ENCODE measurements around the gene MXD3.
"Not testable (repeated sequence)": the region's sequence is repeated elsewhere in the genome, so short reads cannot be mapped to it uniquely, and the experiment has no call there.

Gene MXD3

GRCh38 chr5:177351392-177352329 is 40.0 kb upstream of the MXD3 start, which contains the start of gene LMAN2:
LMAN2 (minus strand) TSS chr5:177351668; CDS start chr5:177351647, 21 bp downstream.
- peaks cover 7% of the 10 kb centered on the region for H3K9me3 Mint-ChIP-seq
- no peaks in the 10 kb centered on the region for H3K27me3 Mint-ChIP-seq
- peak within 1 kb of the TSS; percentile 98 for H3K4me3 Mint-ChIP-seq
- ATAC-seq (peak; percentile 97), DNase-seq (peak; percentile 88)
- peak within 1 kb of the TSS; percentile 99 for H3K27ac Mint-ChIP-seq
- H3K36me3 Mint-ChIP-seq (ENCODE audit: low read depth): peaks cover 19% of the 10 kb centered on the region
- peaks cover 62% of the 10 kb centered on the region for H3K4me1 Mint-ChIP-seq

GRCh38 chr5:177350776-177351391 is 39.2 kb upstream of the MXD3 start:
- H3K36me3 Mint-ChIP-seq (ENCODE audit: low read depth): peaks cover 26% of the 10 kb centered on the region
- H3K4me1 Mint-ChIP-seq: peaks cover 58% of the 10 kb centered on the region

GRCh38 chr5:177349762-177350161 is 38.1 kb upstream of the MXD3 start:
- Mint-ChIP-seq H3K4me1 (peaks cover 51% of the 10 kb centered on the region), H3K9me3 (no peaks in the 10 kb centered on the region), H3K4me3 (peak overlapping the region; percentile 98), H3K27me3 (no peaks in the 10 kb centered on the region), H3K27ac (peak overlapping the region; percentile 79), H3K36me3 (ENCODE audit: low read depth) (peaks cover 24% of the 10 kb centered on the region)
- no peak for ATAC-seq
- no peak for DNase-seq

More at GRCh38 chr5:177350776-177351391, 39.2 kb upstream of the MXD3 start:
- peak overlapping the region; percentile 99 for H3K27ac Mint-ChIP-seq
- no peak for DNase-seq
- H3K4me3 Mint-ChIP-seq: peak overlapping the region; percentile 98
- peak; percentile 11 for ATAC-seq
- peaks cover 6% of the 10 kb centered on the region for H3K9me3 Mint-ChIP-seq
- no peaks in the 10 kb centered on the region for H3K27me3 Mint-ChIP-seq

- H3K36me3 Mint-ChIP-seq (ENCODE audit: low read depth): peaks cover 25% of the 10 kb centered on the region
- H3K27me3 Mint-ChIP-seq: no peaks in the 10 kb centered on the region
- H3K9me3 Mint-ChIP-seq: no peaks in the 10 kb centered on the region
- ATAC-seq: no peak
- peak overlapping the region; percentile 98 for H3K4me3 Mint-ChIP-seq
- DNase-seq: no peak
- H3K27ac Mint-ChIP-seq: peak overlapping the region; percentile 79
- H3K4me1 Mint-ChIP-seq: peaks cover 50% of the 10 kb centered on the region
These were observed 37.6 kb upstream of the MXD3 start for GRCh38 chr5:177349362-177349647.

- Mint-ChIP-seq H3K27ac (peak overlapping the region; percentile 49), H3K36me3 (ENCODE audit: low read depth) (peaks cover 30% of the 10 kb centered on the region), H3K27me3 (no peaks in the 10 kb centered on the region), H3K4me3 (no peak overlapping the region), H3K4me1 (peaks cover 50% of the 10 kb centered on the region), H3K9me3 (no peaks in the 10 kb centered on the region)
- DNase-seq (no peak), ATAC-seq (no peak)
These were observed 36.0 kb upstream of the MXD3 start for GRCh38 chr5:177347699-177348098.

GRCh38 chr5:177346820-177347219 is 35.1 kb upstream of the MXD3 start:
- Mint-ChIP-seq H3K4me3 (no peak overlapping the region), H3K27ac (no peak overlapping the region), H3K36me3 (ENCODE audit: low read depth) (peaks cover 31% of the 10 kb centered on the region), H3K9me3 (no peaks in the 10 kb centered on the region), H3K27me3 (no peaks in the 10 kb centered on the region), H3K4me1 (peaks cover 46% of the 10 kb centered on the region)
- ATAC-seq: no peak
- no peak for DNase-seq

- no peak for ATAC-seq
- Mint-ChIP-seq H3K9me3 (no peaks in the 10 kb centered on the region), H3K36me3 (ENCODE audit: low read depth) (peaks cover 42% of the 10 kb centered on the region)
These were observed 33.2 kb upstream of the MXD3 start for GRCh38 chr5:177344891-177345290.

GRCh38 chr5:177343777-177344176 is 32.1 kb upstream of the MXD3 start:
- H3K9me3 Mint-ChIP-seq: no peaks in the 10 kb centered on the region
- peaks cover 46% of the 10 kb centered on the region for H3K36me3 Mint-ChIP-seq (ENCODE audit: low read depth)
- ATAC-seq (no peak), DNase-seq (no peak)
- H3K4me3 Mint-ChIP-seq: no peak overlapping the region
- H3K27me3 Mint-ChIP-seq: no peaks in the 10 kb centered on the region
- H3K27ac Mint-ChIP-seq: no peak overlapping the region
- peaks cover 33% of the 10 kb centered on the region for H3K4me1 Mint-ChIP-seq

More at GRCh38 chr5:177344891-177345290, 33.2 kb upstream of the MXD3 start:
- Mint-ChIP-seq H3K4me3 (no peak overlapping the region), H3K27ac (no peak overlapping the region), H3K27me3 (no peaks in the 10 kb centered on the region), H3K4me1 (peaks cover 38% of the 10 kb centered on the region)
- no peak for DNase-seq

- H3K4me3 Mint-ChIP-seq, DNase-seq, H3K9me3 Mint-ChIP-seq, H3K27me3 Mint-ChIP-seq, ATAC-seq, H3K27ac Mint-ChIP-seq: not testable (repeated sequence)
- Mint-ChIP-seq H3K36me3 (ENCODE audit: low read depth) (peaks cover 46% of the 10 kb centered on the region), H3K4me1 (peaks cover 33% of the 10 kb centered on the region)
These were observed 31.3 kb upstream of the MXD3 start for GRCh38 chr5:177343000-177343399.

GRCh38 chr5:177339107-177339638 is 27.5 kb upstream of the MXD3 start:
- H3K4me3 Mint-ChIP-seq: no peak overlapping the region

GRCh38 chr5:177338251-177339106 is 26.8 kb upstream of the MXD3 start:
- Mint-ChIP-seq H3K9me3 (no peaks in the 10 kb centered on the region), H3K27ac (no peak overlapping the region), H3K4me3 (no peak overlapping the region), H3K27me3 (no peaks in the 10 kb centered on the region), H3K4me1 (peaks cover 11% of the 10 kb centered on the region), H3K36me3 (ENCODE audit: low read depth) (peaks cover 44% of the 10 kb centered on the region)
- DNase-seq: no peak
- no peak for ATAC-seq

More at GRCh38 chr5:177339107-177339638, 27.5 kb upstream of the MXD3 start:
- Mint-ChIP-seq H3K27me3 (no peaks in the 10 kb centered on the region), H3K36me3 (ENCODE audit: low read depth) (peaks cover 40% of the 10 kb centered on the region), H3K27ac (no peak overlapping the region), H3K4me1 (peaks cover 14% of the 10 kb centered on the region), H3K9me3 (no peaks in the 10 kb centered on the region)
- no peak for DNase-seq
- ATAC-seq: no peak

GRCh38 chr5:177336603-177337494 is 25.2 kb upstream of the MXD3 start:
- Mint-ChIP-seq H3K36me3 (ENCODE audit: low read depth) (peaks cover 41% of the 10 kb centered on the region), H3K4me3 (no peak overlapping the region), H3K27me3 (no peaks in the 10 kb centered on the region), H3K4me1 (peaks cover 10% of the 10 kb centered on the region), H3K9me3 (no peaks in the 10 kb centered on the region), H3K27ac (no peak overlapping the region)
- DNase-seq: no peak
- ATAC-seq: no peak

GRCh38 chr5:177336112-177336511 is 24.4 kb upstream of the MXD3 start:
- ATAC-seq (peak; percentile 70), DNase-seq (peak; percentile 34)
- Mint-ChIP-seq H3K36me3 (ENCODE audit: low read depth) (peaks cover 36% of the 10 kb centered on the region), H3K27ac (no peak overlapping the region), H3K4me3 (no peak overlapping the region), H3K9me3 (no peaks in the 10 kb centered on the region), H3K27me3 (no peaks in the 10 kb centered on the region), H3K4me1 (peaks cover 13% of the 10 kb centered on the region)
